ENCODE data around the gene TRABD2B.

TRABD2B gene

GRCh38 chr1:47914952-47915676 is 82.1 kb downstream of the TRABD2B start:
- Histone ChIP-seq H3K9ac (ENCODE audit: low read length) (no peak overlapping the region), H3K27ac (ENCODE audit: low read length, poor library complexity, severe bottlenecking) (no peak overlapping the region), H3K79me1 (replicated peaks; ENCODE audit: low read length, poor library complexity, severe bottlenecking) (no peaks in the 10 kb centered on the region), H3K4me1 (ENCODE audit: control insufficient read depth, insufficient read depth, low read depth, low read length) (no peaks in the 10 kb centered on the region), H3K36me3 (ENCODE audit: control insufficient read depth in 1 of 2, insufficient read depth in 2 of 2, low read depth in 1 of 2, low read length in 2 of 2) (no peaks in the 10 kb centered on the region), H2BK15ac (ENCODE audit: low read depth, poor library complexity, severe bottlenecking) (no peak overlapping the region), H2BK5ac (ENCODE audit: low read depth, low read length, poor library complexity, severe bottlenecking) (no peak overlapping the region), H4K8ac (ENCODE audit: low read length) (no peak overlapping the region), H3K18ac (ENCODE audit: low read depth in 1 of 2, low read length in 2 of 2) (no peak overlapping the region), H3K14ac (ENCODE audit: low read length in 2 of 2) (no peak overlapping the region), H2AFZ (ENCODE audit: low read depth, low read length) (no peak overlapping the region), H3K4me2 (ENCODE audit: low read length, poor library complexity, severe bottlenecking) (no peak overlapping the region), H2BK120ac (ENCODE audit: low read depth, low read length) (no peak overlapping the region), H3K23ac (ENCODE audit: low read length in 2 of 2) (no peak overlapping the region), H4K91ac (ENCODE audit: low read length) (no peak overlapping the region), H2AK5ac (ENCODE audit: low read length, severe bottlenecking) (no peak overlapping the region), H2BK12ac (ENCODE audit: low read length in 2 of 2) (no peak overlapping the region), H3K27me3 (ENCODE audit: control insufficient read depth in 1 of 2, insufficient read depth in 1 of 2, low read length in 2 of 2) (peaks cover 3 to 4% of the 10 kb centered on the region in 2 experiments), H3K4me3 (ENCODE audit: insufficient read depth in 1 of 2, low read depth in 1 of 2, low read length in 2 of 2) (no peak overlapping the region), H3K4ac (ENCODE audit: low read depth in 1 of 2, low read length in 2 of 2) (no peak overlapping the region), H3K9me3 (ENCODE audit: control insufficient read depth, low read length) (no peaks in the 10 kb centered on the region)
- DNase-seq, result no peak
- WGBS, result 68% methylated on average over 8 of the region's 8 CpGs

- H3K4me1 ChIP-seq (ENCODE audit: control insufficient read depth, insufficient read depth, low read depth, low read length), result no peaks in the 10 kb centered on the region
Observed at GRCh38 chr1:47914218-47914938, 82.8 kb downstream of the TRABD2B start.

GRCh38 chr1:47913225-47913823 is 83.9 kb downstream of the TRABD2B start:
- H2BK15ac ChIP-seq (ENCODE audit: low read depth, poor library complexity, severe bottlenecking), result no peak overlapping the region
- no peak overlapping the region for H3K4me3 ChIP-seq (ENCODE audit: insufficient read depth in 1 of 2, low read depth in 1 of 2, low read length in 2 of 2)
- no peak overlapping the region for H3K14ac ChIP-seq (ENCODE audit: low read length in 2 of 2)
- no peak overlapping the region for H3K4me2 ChIP-seq (ENCODE audit: low read length, poor library complexity, severe bottlenecking)
- no peak overlapping the region for H2AFZ ChIP-seq (ENCODE audit: low read depth, low read length)
- no peak overlapping the region for H2BK12ac ChIP-seq (ENCODE audit: low read length in 2 of 2)
- no peak overlapping the region for H3K23ac ChIP-seq (ENCODE audit: low read length in 2 of 2)
- 86% methylated on average over 10 of the region's 10 CpGs for WGBS
- peaks cover 3 to 4% of the 10 kb centered on the region in 2 experiments for H3K27me3 ChIP-seq (ENCODE audit: control insufficient read depth in 1 of 2, insufficient read depth in 1 of 2, low read length in 2 of 2)
- H4K91ac ChIP-seq (ENCODE audit: low read length), result no peak overlapping the region
- no peak for DNase-seq
- H3K79me1 ChIP-seq (replicated peaks; ENCODE audit: low read length, poor library complexity, severe bottlenecking), result no peaks in the 10 kb centered on the region
- H2AK5ac ChIP-seq (ENCODE audit: low read length, severe bottlenecking), result no peak overlapping the region
- no peak overlapping the region for H3K9ac ChIP-seq (ENCODE audit: low read length)
- no peak overlapping the region for H3K18ac ChIP-seq (ENCODE audit: low read depth in 1 of 2, low read length in 2 of 2)
- H4K8ac ChIP-seq (ENCODE audit: low read length), result no peak overlapping the region
- no peaks in the 10 kb centered on the region for H3K4me1 ChIP-seq (ENCODE audit: control insufficient read depth, insufficient read depth, low read depth, low read length)
- H3K36me3 ChIP-seq (ENCODE audit: control insufficient read depth in 1 of 2, insufficient read depth in 2 of 2, low read depth in 1 of 2, low read length in 2 of 2), result no peaks in the 10 kb centered on the region
- H3K27ac ChIP-seq (ENCODE audit: low read length, poor library complexity, severe bottlenecking), result no peak overlapping the region
- no peaks in the 10 kb centered on the region for H3K9me3 ChIP-seq (ENCODE audit: control insufficient read depth, low read length)
- no peak overlapping the region for H2BK120ac ChIP-seq (ENCODE audit: low read depth, low read length)
- no peak overlapping the region for H3K4ac ChIP-seq (ENCODE audit: low read depth in 1 of 2, low read length in 2 of 2)
- H2BK5ac ChIP-seq (ENCODE audit: low read depth, low read length, poor library complexity, severe bottlenecking), result no peak overlapping the region

More at GRCh38 chr1:47914218-47914938, 82.8 kb downstream of the TRABD2B start:
- Histone ChIP-seq H3K27ac (ENCODE audit: low read length, poor library complexity, severe bottlenecking) (no peak overlapping the region), H3K9ac (ENCODE audit: low read length) (no peak overlapping the region), H3K4me2 (ENCODE audit: low read length, poor library complexity, severe bottlenecking) (no peak overlapping the region), H3K4ac (ENCODE audit: low read depth in 1 of 2, low read length in 2 of 2) (no peak overlapping the region), H2BK15ac (ENCODE audit: low read depth, poor library complexity, severe bottlenecking) (no peak overlapping the region), H3K79me1 (replicated peaks; ENCODE audit: low read length, poor library complexity, severe bottlenecking) (no peaks in the 10 kb centered on the region), H2BK120ac (ENCODE audit: low read depth, low read length) (no peak overlapping the region), H2BK5ac (ENCODE audit: low read depth, low read length, poor library complexity, severe bottlenecking) (no peak overlapping the region), H2AK5ac (ENCODE audit: low read length, severe bottlenecking) (no peak overlapping the region), H4K8ac (ENCODE audit: low read length) (no peak overlapping the region), H3K14ac (ENCODE audit: low read length in 2 of 2) (no peak overlapping the region), H2BK12ac (ENCODE audit: low read length in 2 of 2) (no peak overlapping the region), H3K4me3 (ENCODE audit: insufficient read depth in 1 of 2, low read depth in 1 of 2, low read length in 2 of 2) (no peak overlapping the region), H3K18ac (ENCODE audit: low read depth in 1 of 2, low read length in 2 of 2) (no peak overlapping the region), H3K36me3 (ENCODE audit: control insufficient read depth in 1 of 2, insufficient read depth in 2 of 2, low read depth in 1 of 2, low read length in 2 of 2) (no peaks in the 10 kb centered on the region), H2AFZ (ENCODE audit: low read depth, low read length) (no peak overlapping the region), H3K27me3 (ENCODE audit: control insufficient read depth in 1 of 2, insufficient read depth in 1 of 2, low read length in 2 of 2) (peaks cover 3 to 4% of the 10 kb centered on the region in 2 experiments), H3K23ac (ENCODE audit: low read length in 2 of 2) (no peak overlapping the region), H4K91ac (ENCODE audit: low read length) (no peak overlapping the region), H3K9me3 (ENCODE audit: control insufficient read depth, low read length) (no peaks in the 10 kb centered on the region)
- no peak for DNase-seq
- WGBS, result 91% methylated on average over 13 of the region's 13 CpGs

- no peak overlapping the region for H3K9ac ChIP-seq (ENCODE audit: low read length)
- H3K4me3 ChIP-seq (ENCODE audit: insufficient read depth in 1 of 2, low read depth in 1 of 2, low read length in 2 of 2), result no peak overlapping the region
- H3K79me1 ChIP-seq (replicated peaks; ENCODE audit: low read length, poor library complexity, severe bottlenecking), result no peaks in the 10 kb centered on the region
- H3K4ac ChIP-seq (ENCODE audit: low read depth in 1 of 2, low read length in 2 of 2), result no peak overlapping the region
- 31% methylated on average over 3 of the region's 4 CpGs for WGBS
- no peak for DNase-seq
- H2BK12ac ChIP-seq (ENCODE audit: low read length in 2 of 2), result no peak overlapping the region
- H4K8ac ChIP-seq (ENCODE audit: low read length), result no peak overlapping the region
- no peak overlapping the region for H2BK15ac ChIP-seq (ENCODE audit: low read depth, poor library complexity, severe bottlenecking)
- H3K36me3 ChIP-seq (ENCODE audit: control insufficient read depth in 1 of 2, insufficient read depth in 2 of 2, low read depth in 1 of 2, low read length in 2 of 2), result no peaks in the 10 kb centered on the region
- H3K27me3 ChIP-seq (ENCODE audit: control insufficient read depth in 1 of 2, insufficient read depth in 1 of 2, low read length in 2 of 2), result peaks cover 3 to 4% of the 10 kb centered on the region in 2 experiments
- H4K91ac ChIP-seq (ENCODE audit: low read length), result no peak overlapping the region
- no peaks in the 10 kb centered on the region for H3K4me1 ChIP-seq (ENCODE audit: control insufficient read depth, insufficient read depth, low read depth, low read length)
- H2AK5ac ChIP-seq (ENCODE audit: low read length, severe bottlenecking), result no peak overlapping the region
- no peak overlapping the region for H3K27ac ChIP-seq (ENCODE audit: low read length, poor library complexity, severe bottlenecking)
- H2AFZ ChIP-seq (ENCODE audit: low read depth, low read length), result no peak overlapping the region
- no peak overlapping the region for H2BK120ac ChIP-seq (ENCODE audit: low read depth, low read length)
- H3K23ac ChIP-seq (ENCODE audit: low read length in 2 of 2), result no peak overlapping the region
- H3K4me2 ChIP-seq (ENCODE audit: low read length, poor library complexity, severe bottlenecking), result no peak overlapping the region
- H3K9me3 ChIP-seq (ENCODE audit: control insufficient read depth, low read length), result no peaks in the 10 kb centered on the region
- H2BK5ac ChIP-seq (ENCODE audit: low read depth, low read length, poor library complexity, severe bottlenecking), result no peak overlapping the region
- no peak overlapping the region for H3K14ac ChIP-seq (ENCODE audit: low read length in 2 of 2)
- no peak overlapping the region for H3K18ac ChIP-seq (ENCODE audit: low read depth in 1 of 2, low read length in 2 of 2)
Observed at GRCh38 chr1:47912756-47913155, 84.4 kb downstream of the TRABD2B start.
